ENCODE results near the gene NOTUM. TPM values are rescaled to one million over a fixed set of nuclear protein-coding genes. Genes with fewer than 3 reads are reported as not detected.
A peak's percentile ranks its signal among the peaks of the same experiment; 100 is the strongest.

NOTUM gene
- total RNA-seq, 4 donors from 2014 or later: 0.83 TPM; not detected in 3

DNA sequence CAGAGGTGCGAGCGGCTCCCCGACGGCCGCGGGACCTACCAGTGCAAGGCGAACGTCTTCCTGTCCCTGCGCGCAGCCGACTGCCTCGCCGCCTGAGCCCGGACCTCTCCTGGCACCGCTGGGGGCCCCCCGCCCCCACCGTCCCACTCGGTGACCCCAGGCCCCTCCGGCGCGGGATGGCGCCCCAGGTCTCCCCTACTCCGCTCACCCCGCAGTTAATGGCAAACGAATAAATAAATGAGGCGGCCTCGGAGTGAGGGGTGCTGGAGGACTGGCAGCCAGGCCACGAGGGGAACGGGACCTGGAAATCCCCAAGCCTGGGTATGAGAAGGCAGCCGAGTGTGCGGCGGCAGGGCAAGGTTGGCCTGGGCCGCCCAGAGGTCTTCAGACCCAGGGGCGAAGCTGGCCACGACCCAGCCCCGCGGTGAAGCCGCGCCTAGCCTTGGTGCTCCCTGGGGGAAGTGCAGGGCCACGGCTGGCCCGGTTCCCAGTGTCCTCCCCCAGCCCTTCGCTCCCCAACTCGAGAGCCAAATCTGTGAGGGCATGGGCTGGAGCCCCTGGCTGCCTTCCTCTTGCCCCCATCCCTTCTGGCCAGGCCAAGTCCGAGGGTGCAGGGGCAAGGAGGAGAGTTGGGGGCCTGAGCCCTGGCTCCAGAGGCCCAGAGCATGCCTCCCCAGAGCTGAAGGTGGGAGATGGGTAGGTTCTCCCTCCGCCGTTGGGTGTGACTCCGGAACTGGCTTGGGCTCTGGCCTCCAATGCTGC is 58.2 kb downstream of the NOTUM start:
- TF ChIP-seq, protein P1, sequence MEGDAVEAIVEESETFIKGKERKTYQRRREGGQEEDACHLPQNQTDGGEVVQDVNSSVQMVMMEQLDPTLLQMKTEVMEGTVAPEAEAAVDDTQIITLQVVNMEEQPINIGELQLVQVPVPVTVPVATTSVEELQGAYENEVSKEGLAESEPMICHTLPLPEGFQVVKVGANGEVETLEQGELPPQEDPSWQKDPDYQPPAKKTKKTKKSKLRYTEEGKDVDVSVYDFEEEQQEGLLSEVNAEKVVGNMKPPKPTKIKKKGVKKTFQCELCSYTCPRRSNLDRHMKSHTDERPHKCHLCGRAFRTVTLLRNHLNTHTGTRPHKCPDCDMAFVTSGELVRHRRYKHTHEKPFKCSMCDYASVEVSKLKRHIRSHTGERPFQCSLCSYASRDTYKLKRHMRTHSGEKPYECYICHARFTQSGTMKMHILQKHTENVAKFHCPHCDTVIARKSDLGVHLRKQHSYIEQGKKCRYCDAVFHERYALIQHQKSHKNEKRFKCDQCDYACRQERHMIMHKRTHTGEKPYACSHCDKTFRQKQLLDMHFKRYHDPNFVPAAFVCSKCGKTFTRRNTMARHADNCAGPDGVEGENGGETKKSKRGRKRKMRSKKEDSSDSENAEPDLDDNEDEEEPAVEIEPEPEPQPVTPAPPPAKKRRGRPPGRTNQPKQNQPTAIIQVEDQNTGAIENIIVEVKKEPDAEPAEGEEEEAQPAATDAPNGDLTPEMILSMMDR (IDR thresholded peaks at IDR 0.05): no peak
- peaks cover 8 to 18% (median 16%) of the 10 kb centered on the region in 4 donors for H3K4me1 ChIP-seq
- H3K9me3 ChIP-seq: no peaks in the 10 kb centered on the region
- WGBS: 45% methylated on average over 14 of the region's 47 CpGs
- intact Hi-C loops (cut with DNase I): no loop called here
- peaks cover 0 to 25% (median 8%) of the 10 kb centered on the region in 4 donors for H3K27me3 ChIP-seq
- H3K27ac ChIP-seq (replicated peaks in 1 of 4): no peak overlapping the region
- H3K36me3 ChIP-seq: peaks cover 22 to 72% (median 56%) of the 10 kb centered on the region in 4 donors
- no peak for DNase-seq (ENCODE audit: extremely low spot score)
- H3K4me3 ChIP-seq: peak overlapping the region; percentile 46 to 57 (median 48)

Other genes with a start within 250 kb of the NOTUM start
- gene SLC25A10, start 248.9 kb downstream of the NOTUM start, total RNA-seq: 1 to 10 TPM; 2.1 to 5.5 (median 4.8) TPM
- gene GCGR, start 157.0 kb downstream of the NOTUM start, total RNA-seq: under 1 TPM in 2 of 4 donors, not detected in 2; 0.17 to 0.40 TPM
- gene MCRIP1, start 127.9 kb downstream of the NOTUM start, total RNA-seq: 100 to 1,000 TPM in 3 of 4 donors, 10 to 100 TPM in 1; 83.5 to 146 (median 114) TPM
- gene PPP1R27, start 126.1 kb downstream of the NOTUM start, total RNA-seq: not detected
- 100 to 1,000 TPM; 269 to 334 (median 313) TPM for gene P4HB, start 100.7 kb downstream of the NOTUM start, total RNA-seq
- gene ARHGDIA, start 89.8 kb downstream of the NOTUM start, total RNA-seq: 100 to 1,000 TPM; 115 to 229 (median 202) TPM
- gene ALYREF, start 69.6 kb downstream of the NOTUM start, total RNA-seq: 10 to 100 TPM; 44.0 to 67.7 (median 56.5) TPM
- gene ANAPC11, start 69.5 kb downstream of the NOTUM start, total RNA-seq: 100 to 1,000 TPM; 131 to 139 (median 135) TPM
- 1 to 10 TPM in 1 of 4 donors, under 1 TPM in 1, not detected in 2; 0.78 to 1.8 TPM for gene NPB, start 58.9 kb downstream of the NOTUM start, total RNA-seq
- gene PCYT2, start 49.8 kb downstream of the NOTUM start, total RNA-seq: 10 to 100 TPM; 27.4 to 38.7 (median 33.3) TPM
- 10 to 100 TPM; 13.9 to 27.0 (median 19.9) TPM for gene SIRT7, start 43.0 kb downstream of the NOTUM start, total RNA-seq
- 10 to 100 TPM; 23.7 to 41.7 (median 33.6) TPM for gene MAFG, start 33.5 kb downstream of the NOTUM start, total RNA-seq
- 1 to 10 TPM; 2.1 to 6.5 (median 4.6) TPM for gene PYCR1, start 23.9 kb downstream of the NOTUM start, total RNA-seq
- gene MYADML2, start 14.0 kb downstream of the NOTUM start, total RNA-seq: not detected
- gene ASPSCR1, start 16.4 kb upstream of the NOTUM start, total RNA-seq: 10 to 100 TPM; 15.9 to 18.4 (median 17.3) TPM
- 100 to 1,000 TPM in 2 of 4 donors, 10 to 100 TPM in 2; 62.5 to 109 (median 95.5) TPM for gene CENPX, start 61.7 kb upstream of the NOTUM start, total RNA-seq
- gene LRRC45, start 62.1 kb upstream of the NOTUM start, total RNA-seq: 10 to 100 TPM in 2 of 4 donors, 1 to 10 TPM in 2; 6.6 to 15.8 (median 11.5) TPM
- 1 to 10 TPM; 1.8 to 2.5 (median 2.2) TPM for gene RAC3, start 70.5 kb upstream of the NOTUM start, total RNA-seq
- 100 to 1,000 TPM in 2 of 4 donors, 10 to 100 TPM in 2; 78.6 to 135 (median 102) TPM for gene DCXR, start 76.5 kb upstream of the NOTUM start, total RNA-seq
- 10 to 100 TPM; 32.4 to 54.8 (median 42.5) TPM for gene RFNG, start 90.6 kb upstream of the NOTUM start, total RNA-seq
- gene GPS1, start 90.7 kb upstream of the NOTUM start, total RNA-seq: 100 to 1,000 TPM in 2 of 4 donors, 10 to 100 TPM in 2; 64.4 to 108 (median 85.4) TPM
- gene DUS1L, start 104.6 kb upstream of the NOTUM start, total RNA-seq: 10 to 100 TPM; 42.2 to 77.1 (median 52.6) TPM
- 10 to 100 TPM; 30.3 to 63.6 (median 44.8) TPM for gene FASN, start 137.0 kb upstream of the NOTUM start, total RNA-seq

Measured in esophagus muscularis mucosa (tissue), 4 donors.